PC-9 (cell line): ENCODE data around the gene CHAD. TPM values are rescaled to one million over a fixed set of nuclear protein-coding genes. Genes with fewer than 3 reads are reported as not detected.

Experiments
- BruUV-seq: library from RNA; stranded (reverse); fragments of 400-500 nt; replicated peaks from 2 replicates; lab custom pipeline; 2021; lab: Mats Ljungman, UMichigan
- CTCF ChIA-PET: fragments of 300-600 bp; sonication (Branson Sonifier 250); formaldehyde crosslinking; loops from one replicate; lab custom pipeline; 2022; ENCODE audit warnings: antibody characterized with exemption; lab: Charles Lee
- POLR2A ChIA-PET: fragments of 300-600 bp; sonication (Branson Sonifier 250); formaldehyde crosslinking; loops from one replicate; lab custom pipeline; 2022; ENCODE audit warnings: antibody characterized with exemption; ENCODE audit not compliant: unreplicated experiment; lab: Charles Lee
- DNase-seq, 2 experiments: peaks; one replicate each; pipeline versions ENCODE4 v3.0.0 to v3.0.0-alpha.2; 2015 to 2022; ENCODE audit warnings: mixed read lengths in 1 of 2
- H2AFZ ChIP-seq: fragments of 200-600 bp; sonication (generic); 2 replicates; pipeline ENCODE4 v1.8.1; 2017; ENCODE audit warnings: antibody characterized with exemption
- H3F3A ChIP-seq: fragments of 200-600 bp; sonication (generic); 2 replicates; pipeline ENCODE4 v1.8.1; 2017; ENCODE audit warnings: antibody characterized with exemption, mild to moderate bottlenecking, low read depth; ENCODE audit not compliant: insufficient read depth
- H3K27ac ChIP-seq: fragments of 200-600 bp; sonication (generic); 2 replicates; pipeline ENCODE4 v1.6.1; 2016; ENCODE audit warnings: mixed run types
- H3K27me3 ChIP-seq: fragments of 200-600 bp; sonication (generic); 2 replicates; pipeline ENCODE4 v1.6.1; 2016; ENCODE audit warnings: low read depth, mixed run types; ENCODE audit not compliant: insufficient read depth
- H3K36me3 ChIP-seq: fragments of 200-600 bp; sonication (generic); 2 replicates; pipeline ENCODE4 v1.6.1; 2016; ENCODE audit warnings: low read depth, mixed run types
- H3K4me1 ChIP-seq: fragments of 200-600 bp; sonication (generic); replicated peaks from 2 replicates; pipeline ENCODE4 v1.6.1; 2016; ENCODE audit warnings: mixed run types; ENCODE audit not compliant: insufficient read depth
- H3K4me2 ChIP-seq: fragments of 200-600 bp; sonication (generic); 2 replicates; pipeline ENCODE4 v1.6.1; 2017; ENCODE audit warnings: mixed run types
- H3K4me3 ChIP-seq: fragments of 200-600 bp; sonication (generic); 2 replicates; pipeline ENCODE4 v1.6.1; 2016; ENCODE audit warnings: mixed run types
- H3K79me2 ChIP-seq: fragments of 200-600 bp; sonication (generic); 2 replicates; pipeline ENCODE4 v1.6.1; 2017; ENCODE audit warnings: low read depth, mixed run types
- H3K9me2 ChIP-seq: fragments of 200-600 bp; sonication (generic); 2 replicates; pipeline ENCODE4 v1.8.1; 2017; ENCODE audit warnings: mild to moderate bottlenecking; ENCODE audit not compliant: insufficient read depth
- H3K9me3 ChIP-seq: fragments of 200-600 bp; sonication (generic); 2 replicates; pipeline ENCODE4 v1.8.1; 2016; ENCODE audit warnings: low read depth; ENCODE audit not compliant: insufficient read depth
- H4K20me1 ChIP-seq: fragments of 200-600 bp; sonication (generic); 2 replicates; pipeline ENCODE4 v1.8.1; 2017; ENCODE audit not compliant: insufficient read depth
- EZH2 ChIP-seq: fragments of 200-600 bp; sonication (generic); IDR thresholded peaks from 2 replicates; pipeline ENCODE4 v1.8.0; 2017; ENCODE audit warnings: antibody characterized with exemption, low read depth
- intact Hi-C: fragments of 100-400 bp; cut with micrococcal nuclease; formaldehyde crosslinking; loops from one replicate; pipeline ENCODE4 v1.10.0; 2022; ENCODE audit not compliant: unreplicated experiment
- total RNA-seq: library from RNA; stranded (reverse); gene quantifications from 2 replicates; pipeline ENCODE4 v1.2.3, GENCODE V29; 2021
- TF ChIP-seq, protein P1 (sequence below): fragments of 200-600 bp; sonication (generic); conservative IDR thresholded peaks from 2 replicates; pipeline ENCODE4 v1.6.1; 2017; ENCODE audit warnings: mixed run types, antibody characterized with exemption, mild to moderate bottlenecking, moderate library complexity

The CHAD gene
- total RNA-seq, 1 experiment from 2014 or later: not detected

DNA sequence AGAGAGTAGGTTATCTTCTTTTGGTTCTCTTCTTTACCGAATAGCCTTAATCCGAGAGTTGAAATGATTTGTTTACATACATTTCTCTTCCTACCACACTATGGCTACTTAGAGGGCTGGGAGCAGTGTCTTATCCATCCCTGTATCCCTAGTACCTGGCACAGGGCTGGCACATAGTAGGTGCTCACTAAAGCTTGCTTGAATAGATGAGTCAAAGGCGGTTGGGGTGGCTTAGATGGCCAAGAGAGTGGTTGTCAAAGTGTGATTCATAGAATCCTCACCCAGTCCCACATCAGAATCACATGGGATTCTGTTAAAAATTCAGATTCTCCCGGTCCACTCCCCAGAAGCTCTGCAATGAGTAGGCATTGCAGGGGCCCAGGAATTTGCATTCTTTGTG, 11.1 kb downstream of the CHAD start:
- Histone ChIP-seq H4K20me1 (no peaks in the 10 kb centered on the region), H3K4me2 (no peak overlapping the region), H3K79me2 (peaks cover 43% of the 10 kb centered on the region), H3K27me3 (no peaks in the 10 kb centered on the region), H2AFZ (no peak overlapping the region), H3K4me1 (peaks cover 52% of the 10 kb centered on the region), H3K4me3 (no peak overlapping the region), H3K9me2 (no peaks in the 10 kb centered on the region), H3F3A (peaks cover 46% of the 10 kb centered on the region), H3K9me3 (no peaks in the 10 kb centered on the region), H3K27ac (no peak overlapping the region), H3K36me3 (peaks cover 25% of the 10 kb centered on the region)
- TF ChIP-seq, protein P1, sequence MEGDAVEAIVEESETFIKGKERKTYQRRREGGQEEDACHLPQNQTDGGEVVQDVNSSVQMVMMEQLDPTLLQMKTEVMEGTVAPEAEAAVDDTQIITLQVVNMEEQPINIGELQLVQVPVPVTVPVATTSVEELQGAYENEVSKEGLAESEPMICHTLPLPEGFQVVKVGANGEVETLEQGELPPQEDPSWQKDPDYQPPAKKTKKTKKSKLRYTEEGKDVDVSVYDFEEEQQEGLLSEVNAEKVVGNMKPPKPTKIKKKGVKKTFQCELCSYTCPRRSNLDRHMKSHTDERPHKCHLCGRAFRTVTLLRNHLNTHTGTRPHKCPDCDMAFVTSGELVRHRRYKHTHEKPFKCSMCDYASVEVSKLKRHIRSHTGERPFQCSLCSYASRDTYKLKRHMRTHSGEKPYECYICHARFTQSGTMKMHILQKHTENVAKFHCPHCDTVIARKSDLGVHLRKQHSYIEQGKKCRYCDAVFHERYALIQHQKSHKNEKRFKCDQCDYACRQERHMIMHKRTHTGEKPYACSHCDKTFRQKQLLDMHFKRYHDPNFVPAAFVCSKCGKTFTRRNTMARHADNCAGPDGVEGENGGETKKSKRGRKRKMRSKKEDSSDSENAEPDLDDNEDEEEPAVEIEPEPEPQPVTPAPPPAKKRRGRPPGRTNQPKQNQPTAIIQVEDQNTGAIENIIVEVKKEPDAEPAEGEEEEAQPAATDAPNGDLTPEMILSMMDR: no peak
- TF ChIP-seq EZH2: no peak
- intact Hi-C loops: no loop called here
- ChIA-PET POLR2A (no interaction called here), CTCF (no interaction called here)
- no TSS peak for BruUV-seq
- DNase-seq: no peak

DNA sequence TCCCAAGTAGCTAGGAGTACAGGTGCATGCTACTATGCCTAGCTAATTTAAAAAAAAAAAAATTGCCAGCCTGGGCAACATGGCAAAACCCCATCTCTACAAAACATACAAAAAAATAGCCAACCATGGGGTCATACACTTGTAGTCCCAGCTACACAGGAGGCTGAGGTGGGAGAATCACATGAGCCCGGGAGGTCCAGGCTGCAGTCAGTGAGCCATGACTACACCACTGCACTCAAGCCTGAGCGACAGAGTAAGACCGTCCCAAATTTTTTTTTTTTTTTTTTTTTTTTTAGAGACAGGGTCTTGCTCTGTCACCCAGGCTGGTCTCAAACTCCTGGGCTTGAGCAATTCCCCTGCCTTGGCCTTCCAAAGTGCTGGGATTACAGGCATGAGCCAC, 14.8 kb downstream of the CHAD start:
- peak in 1 of 2 experiments; percentile 15 for DNase-seq
- H3K4me2 ChIP-seq: peak overlapping the region; percentile 70; the same call in 1 of the 2 replicates
- peaks cover 15% of the 10 kb centered on the region for H3K36me3 ChIP-seq
- BruUV-seq: no TSS peak
- no peaks in the 10 kb centered on the region for H3K27me3 ChIP-seq
- no peaks in the 10 kb centered on the region for H3K9me3 ChIP-seq
- no peaks in the 10 kb centered on the region for H3K9me2 ChIP-seq
- intact Hi-C loops: no loop called here
- peak overlapping the region; percentile 64 for H3K27ac ChIP-seq
- H3K4me3 ChIP-seq: no peak overlapping the region
- no peaks in the 10 kb centered on the region for H4K20me1 ChIP-seq
- peaks cover 76% of the 10 kb centered on the region for H3K4me1 ChIP-seq
- ChIA-PET POLR2A (no interaction called here), CTCF (interaction anchor here (0.6 kb wide), 1 partner anchor 58 kb away, joined by 3 read pairs; no protein-coding TSS in a partner anchor)
- TF ChIP-seq, protein P1: no peak
- TF ChIP-seq EZH2: no peak
- peaks cover 70% of the 10 kb centered on the region for H3F3A ChIP-seq
- H2AFZ ChIP-seq: no peak overlapping the region
- H3K79me2 ChIP-seq: peaks cover 77% of the 10 kb centered on the region

DNA sequence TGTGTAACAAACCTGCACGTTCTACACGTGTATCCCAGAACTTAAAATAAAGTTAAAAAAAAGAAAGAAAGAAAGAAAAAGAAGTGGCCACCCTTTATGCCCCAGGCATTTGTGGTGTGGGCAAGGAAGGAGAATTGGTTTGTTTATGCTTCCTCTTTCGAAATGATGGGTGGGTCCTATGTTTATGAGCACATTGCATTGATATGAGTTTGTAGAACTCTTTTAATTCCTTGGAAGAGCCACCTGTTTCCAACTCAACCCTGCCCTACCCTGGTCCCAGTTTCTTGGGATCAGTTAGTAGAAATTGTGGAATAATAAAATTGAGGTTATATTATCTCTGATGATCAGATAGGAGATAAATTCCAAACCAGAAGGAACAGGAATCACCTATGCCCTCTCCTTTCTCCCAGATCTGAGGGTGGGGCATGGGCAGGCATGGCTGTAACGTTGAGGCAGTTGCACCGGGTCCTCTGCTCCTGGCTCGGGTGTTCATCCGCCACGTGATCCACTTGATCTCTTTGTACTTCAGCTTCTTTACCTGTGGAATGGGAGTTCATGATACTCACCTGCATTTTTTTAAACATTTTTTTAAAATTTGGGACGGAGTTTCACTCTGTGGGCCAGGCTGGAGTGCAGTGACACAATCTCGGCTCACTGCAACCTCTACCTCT, 15.9 kb downstream of the CHAD start:
- ChIA-PET POLR2A (interaction anchor here (0.7 kb wide), 2 partner anchors 56 to 688 kb away, joined by 4 to 13 read pairs; no protein-coding TSS in a partner anchor), CTCF (interaction anchor here (0.7 to 1.2 kb wide), 2 partner anchors 11 to 361 kb away, joined by 4 to 10 read pairs; no protein-coding TSS in a partner anchor)
- H3K4me2 ChIP-seq: peak overlapping the region; percentile 70
- H3K79me2 ChIP-seq: peaks cover 80% of the 10 kb centered on the region
- H2AFZ ChIP-seq: no peak overlapping the region
- intact Hi-C loops: loop anchor here (1.0 kb wide), 2 partner anchors 25 to 61 kb away; no protein-coding TSS in a partner anchor
- H3K27ac ChIP-seq: peak overlapping the region; percentile 64
- DNase-seq: peak; percentile 56 to 98
- no peaks in the 10 kb centered on the region for H4K20me1 ChIP-seq
- H3K9me3 ChIP-seq: no peaks in the 10 kb centered on the region
- no peak for TF ChIP-seq EZH2
- TF ChIP-seq, protein P1: no peak
- peaks cover 72% of the 10 kb centered on the region for H3K4me1 ChIP-seq
- H3K4me3 ChIP-seq: peak overlapping the region; percentile 39; the same call in 1 of the 2 replicates
- peaks cover 23% of the 10 kb centered on the region for H3K36me3 ChIP-seq
- H3F3A ChIP-seq: peaks cover 58% of the 10 kb centered on the region
- H3K27me3 ChIP-seq: no peaks in the 10 kb centered on the region
- no TSS peak for BruUV-seq
- H3K9me2 ChIP-seq: no peaks in the 10 kb centered on the region
